Panc1 (cell line): ENCODE data around the gene BCAS3. TPM values are rescaled to one million over a fixed set of nuclear protein-coding genes. Genes with fewer than 3 reads are reported as not detected.

Source experiments
- ATAC-seq: fragments of 200-7000 bp; cut with Tn5 transposase; 2 replicates; pipeline ENCODE4 v1.9.1; 2020; ENCODE audit warnings: mild to moderate bottlenecking, moderate library complexity
- BruUV-seq: library from RNA; stranded (reverse); fragments of 400-500 nt; replicated peaks from 2 replicates; lab custom pipeline; 2021; lab: Mats Ljungman, UMichigan
- CTCF ChIA-PET: fragments of 300-600 bp; sonication (Branson Sonifier 250); formaldehyde crosslinking; loops from one replicate; lab custom pipeline; 2022; ENCODE audit warnings: antibody characterized with exemption; lab: Charles Lee
- POLR2A ChIA-PET: fragments of 300-600 bp; sonication (Branson Sonifier 250); formaldehyde crosslinking; loops from one replicate; lab custom pipeline; 2022; ENCODE audit warnings: antibody characterized with exemption; lab: Charles Lee
- DNase-seq: peaks from one replicate; pipeline ENCODE4 v3.0.0-alpha.2; 2010; ENCODE audit warnings: low read depth, low spot score
- H3K27ac ChIP-seq: 2 replicates; pipeline ENCODE4 v1.5.1; 2011; ENCODE audit warnings: mild to moderate bottlenecking, low read length, inconsistent platforms
- H3K27me3 ChIP-seq: fragments of 200-500 bp; sonication (Bioruptor generic); 2 replicates; pipeline ENCODE4 v1.6.0; 2014; ENCODE audit warnings: low read length, inconsistent platforms; ENCODE audit not compliant: control insufficient read depth, insufficient read depth
- H3K36me3 ChIP-seq: fragments of 200-500 bp; sonication (Bioruptor generic); 2 replicates; pipeline ENCODE4 v1.5.1; 2014; ENCODE audit warnings: inconsistent platforms, mild to moderate bottlenecking, low read length, moderate library complexity; ENCODE audit not compliant: control insufficient read depth, insufficient read depth
- H3K4me1 ChIP-seq: 2 replicates; pipeline ENCODE4 v1.5.1; 2011; ENCODE audit warnings: inconsistent platforms, mild to moderate bottlenecking, low read length, moderate library complexity; ENCODE audit not compliant: control insufficient read depth, insufficient read depth
- H3K4me3 ChIP-seq, 2 experiments: 2 replicates each; pipeline ENCODE4 v1.5.1; 2011 to 2012; ENCODE audit warnings: low read depth in 2 of 2, low read length in 2 of 2, mild to moderate bottlenecking in 2 of 2, inconsistent platforms in 1 of 2, moderate library complexity in 1 of 2
- H3K9me3 ChIP-seq: fragments of 200-500 bp; sonication (Bioruptor generic); 2 replicates; pipeline ENCODE4 v1.5.1; 2014; ENCODE audit warnings: low read depth, mild to moderate bottlenecking, inconsistent platforms, low read length, moderate library complexity; ENCODE audit not compliant: control insufficient read depth, insufficient read depth
- CTCF ChIP-seq: fragments of 450-650 bp; IDR thresholded peaks from 2 replicates; pipeline ENCODE4 v1.5.1; 2017; ENCODE audit warnings: mild to moderate bottlenecking
- POLR2AphosphoS5 ChIP-seq: IDR thresholded peaks from 2 replicates; pipeline ENCODE4 v1.6.1; 2012; ENCODE audit warnings: mild to moderate bottlenecking, low read depth, low read length, moderate library complexity
- SIN3A ChIP-seq: IDR thresholded peaks from 2 replicates; pipeline ENCODE4 v1.6.1; 2012; ENCODE audit warnings: low read depth, mild to moderate bottlenecking, low read length, moderate library complexity, borderline replicate concordance; ENCODE audit not compliant: insufficient read depth
- TCF7L2 ChIP-seq: IDR thresholded peaks from 2 replicates; pipeline ENCODE4 v1.6.1; 2011; ENCODE audit warnings: mild to moderate bottlenecking, low read depth, low read length, inconsistent platforms
- in situ Hi-C: cut with HindIII; loops from 2 replicates; pipeline ENCODE4 v1.10.0; 2016; ENCODE audit warnings: low sequenced_read_pairs, low pct_unique_long_range_greater_than_20kb
- intact Hi-C: fragments of 100-400 bp; cut with micrococcal nuclease; formaldehyde crosslinking; loops from one replicate; pipeline ENCODE4 v1.10.0; 2022; ENCODE audit not compliant: unreplicated experiment
- total RNA-seq: library from RNA; stranded (reverse); gene quantifications from one replicate; pipeline ENCODE4 v1.2.1, GENCODE V29; 2021; ENCODE audit not compliant: unreplicated experiment
- TF ChIP-seq, protein P1 (sequence below), 2 experiments: IDR thresholded peaks; 2 replicates each; pipeline ENCODE4 v1.6.1; 2011 to 2012; ENCODE audit warnings: low read depth in 2 of 2, control low read depth in 1 of 2, low read length in 1 of 2, mild to moderate bottlenecking in 1 of 2, moderate library complexity in 1 of 2; ENCODE audit not compliant: insufficient read depth in 1 of 2

Gene BCAS3
- total RNA-seq, 1 experiment from 2014 or later, result 9.3 TPM

DNA sequence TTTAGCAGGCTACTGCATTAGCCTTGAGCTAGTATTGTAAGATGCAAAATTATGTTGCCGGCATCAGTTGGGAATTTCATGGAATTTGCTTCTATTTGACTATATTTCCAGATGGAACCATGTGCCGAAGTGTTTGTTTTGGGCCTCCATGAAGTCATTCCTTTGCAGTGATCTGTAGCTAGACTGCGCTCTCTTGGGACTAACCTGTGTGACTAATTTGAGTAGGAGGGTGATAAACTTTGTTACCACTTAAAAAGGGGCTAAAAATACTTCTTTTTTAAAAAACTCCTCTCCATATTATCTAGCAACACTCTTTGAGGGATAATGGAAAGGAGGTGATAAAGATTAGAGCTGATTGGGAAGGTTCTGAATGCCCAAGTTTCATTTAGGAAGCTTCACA is 555.2 kb downstream of the BCAS3 start:
- H3K27me3 ChIP-seq, result no peaks in the 10 kb centered on the region
- intact Hi-C loops (no loop called here), in situ Hi-C loops (no loop called here)
- ChIA-PET POLR2A (no interaction called here), CTCF (interaction anchor here (0.6 kb wide), 1 partner anchor 449 kb away, joined by 4 read pairs; no protein-coding TSS in a partner anchor)
- TF ChIP-seq POLR2AphosphoS5 (no peak), TCF7L2 (no peak), CTCF (no peak), SIN3A (no peak)
- TF ChIP-seq, protein P1, sequence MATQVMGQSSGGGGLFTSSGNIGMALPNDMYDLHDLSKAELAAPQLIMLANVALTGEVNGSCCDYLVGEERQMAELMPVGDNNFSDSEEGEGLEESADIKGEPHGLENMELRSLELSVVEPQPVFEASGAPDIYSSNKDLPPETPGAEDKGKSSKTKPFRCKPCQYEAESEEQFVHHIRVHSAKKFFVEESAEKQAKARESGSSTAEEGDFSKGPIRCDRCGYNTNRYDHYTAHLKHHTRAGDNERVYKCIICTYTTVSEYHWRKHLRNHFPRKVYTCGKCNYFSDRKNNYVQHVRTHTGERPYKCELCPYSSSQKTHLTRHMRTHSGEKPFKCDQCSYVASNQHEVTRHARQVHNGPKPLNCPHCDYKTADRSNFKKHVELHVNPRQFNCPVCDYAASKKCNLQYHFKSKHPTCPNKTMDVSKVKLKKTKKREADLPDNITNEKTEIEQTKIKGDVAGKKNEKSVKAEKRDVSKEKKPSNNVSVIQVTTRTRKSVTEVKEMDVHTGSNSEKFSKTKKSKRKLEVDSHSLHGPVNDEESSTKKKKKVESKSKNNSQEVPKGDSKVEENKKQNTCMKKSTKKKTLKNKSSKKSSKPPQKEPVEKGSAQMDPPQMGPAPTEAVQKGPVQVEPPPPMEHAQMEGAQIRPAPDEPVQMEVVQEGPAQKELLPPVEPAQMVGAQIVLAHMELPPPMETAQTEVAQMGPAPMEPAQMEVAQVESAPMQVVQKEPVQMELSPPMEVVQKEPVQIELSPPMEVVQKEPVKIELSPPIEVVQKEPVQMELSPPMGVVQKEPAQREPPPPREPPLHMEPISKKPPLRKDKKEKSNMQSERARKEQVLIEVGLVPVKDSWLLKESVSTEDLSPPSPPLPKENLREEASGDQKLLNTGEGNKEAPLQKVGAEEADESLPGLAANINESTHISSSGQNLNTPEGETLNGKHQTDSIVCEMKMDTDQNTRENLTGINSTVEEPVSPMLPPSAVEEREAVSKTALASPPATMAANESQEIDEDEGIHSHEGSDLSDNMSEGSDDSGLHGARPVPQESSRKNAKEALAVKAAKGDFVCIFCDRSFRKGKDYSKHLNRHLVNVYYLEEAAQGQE (IDR thresholded peaks at IDR 0.05; ENCODE audit: insufficient read depth in 1 of 2, low read depth in 2 of 2, low read length in 1 of 2), result no peak
- DNase-seq (no peak), ATAC-seq (no peak)
- no peaks in the 10 kb centered on the region for H3K9me3 ChIP-seq
- H3K27ac ChIP-seq, result peak overlapping the region; percentile 87
- no peak overlapping the region for H3K4me3 ChIP-seq
- no TSS peak for BruUV-seq
- no peaks in the 10 kb centered on the region for H3K36me3 ChIP-seq
- H3K4me1 ChIP-seq, result peaks cover 25% of the 10 kb centered on the region

DNA sequence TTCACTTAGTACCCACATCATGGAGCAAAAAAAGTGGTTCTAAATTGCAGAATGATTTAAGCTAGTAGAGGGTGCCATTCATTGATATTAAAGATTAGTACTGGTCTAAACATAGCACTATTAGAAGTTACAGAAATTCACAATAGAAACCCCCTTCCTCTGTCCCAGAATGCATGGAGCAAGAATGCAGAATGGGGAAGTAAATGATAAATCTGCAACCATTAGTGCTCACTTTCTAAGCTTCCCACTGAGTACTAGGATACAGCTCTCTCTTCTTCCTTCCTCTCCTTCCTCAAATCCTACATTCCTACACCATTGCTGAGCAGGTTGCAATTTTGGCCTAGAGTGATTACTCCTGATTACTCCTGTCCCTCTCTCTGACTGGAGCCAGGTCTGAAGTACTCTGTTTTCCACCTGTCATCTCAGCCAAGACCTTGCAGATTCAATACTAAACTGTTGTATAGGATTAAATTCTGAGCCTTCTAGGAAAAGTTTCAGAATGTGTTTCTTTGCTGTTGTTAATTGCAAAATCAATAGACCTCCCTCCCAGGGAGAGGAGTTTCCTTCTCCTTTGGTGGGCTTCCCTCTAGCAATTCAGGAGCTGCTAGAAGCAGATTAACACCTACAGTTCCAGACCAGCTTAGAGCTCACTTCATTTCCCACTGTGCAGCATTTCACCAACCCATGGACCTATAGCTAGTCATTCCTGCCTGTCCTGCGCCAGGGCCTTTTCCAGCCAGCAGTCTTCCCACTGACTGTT is 556.5 kb downstream of the BCAS3 start:
- no peak for DNase-seq
- CTCF ChIA-PET, result interaction anchor here (0.5 to 0.6 kb wide), 2 partner anchors 145 to 175 kb away, joined by 3 read pairs; no protein-coding TSS in a partner anchor
- intact Hi-C loops, result no loop called here
- Histone ChIP-seq H3K9me3 (no peaks in the 10 kb centered on the region), H3K27me3 (no peaks in the 10 kb centered on the region), H3K4me3 (no peak overlapping the region), H3K4me1 (peaks cover 33% of the 10 kb centered on the region), H3K27ac (peak overlapping the region; percentile 87), H3K36me3 (no peaks in the 10 kb centered on the region)
- no peak for ATAC-seq
- TF ChIP-seq SIN3A, result no peak
- no peak for TF ChIP-seq TCF7L2
- TF ChIP-seq, protein P1 (IDR thresholded peaks at IDR 0.05; ENCODE audit: insufficient read depth in 1 of 2, low read depth in 2 of 2, low read length in 1 of 2), result no peak
- no peak for TF ChIP-seq CTCF
- TF ChIP-seq POLR2AphosphoS5, result no peak
- in situ Hi-C loops, result no loop called here
- no TSS peak for BruUV-seq
- POLR2A ChIA-PET, result interaction anchor here (0.6 to 0.7 kb wide), 3 partner anchors 25 to 810 kb away, joined by 3 to 13 read pairs (median 3); no protein-coding TSS in a partner anchor
